Panc1 (cell line): ENCODE measurements around the gene RAP2A.

ENCODE experiments used
- POLR2AphosphoS5 ChIP-seq: IDR thresholded peaks from 2 replicates; pipeline ENCODE4 v1.6.1; 2012; ENCODE audit warnings: mild to moderate bottlenecking, low read depth, low read length, moderate library complexity
- REST ChIP-seq, 2 experiments: IDR thresholded peaks; 2 replicates each; pipeline ENCODE4 v1.6.1; 2011 to 2012; ENCODE audit warnings: low read depth in 2 of 2, control low read depth in 1 of 2, low read length in 1 of 2, mild to moderate bottlenecking in 1 of 2, moderate library complexity in 1 of 2; ENCODE audit not compliant: insufficient read depth in 1 of 2
- SIN3A ChIP-seq: IDR thresholded peaks from 2 replicates; pipeline ENCODE4 v1.6.1; 2012; ENCODE audit warnings: low read depth, mild to moderate bottlenecking, low read length, moderate library complexity, borderline replicate concordance; ENCODE audit not compliant: insufficient read depth
- TF ChIP-seq, protein P1 (sequence below): fragments of 450-650 bp; IDR thresholded peaks from 2 replicates; pipeline ENCODE4 v1.5.1; 2017; ENCODE audit warnings: mild to moderate bottlenecking

- TF ChIP-seq, protein P1, sequence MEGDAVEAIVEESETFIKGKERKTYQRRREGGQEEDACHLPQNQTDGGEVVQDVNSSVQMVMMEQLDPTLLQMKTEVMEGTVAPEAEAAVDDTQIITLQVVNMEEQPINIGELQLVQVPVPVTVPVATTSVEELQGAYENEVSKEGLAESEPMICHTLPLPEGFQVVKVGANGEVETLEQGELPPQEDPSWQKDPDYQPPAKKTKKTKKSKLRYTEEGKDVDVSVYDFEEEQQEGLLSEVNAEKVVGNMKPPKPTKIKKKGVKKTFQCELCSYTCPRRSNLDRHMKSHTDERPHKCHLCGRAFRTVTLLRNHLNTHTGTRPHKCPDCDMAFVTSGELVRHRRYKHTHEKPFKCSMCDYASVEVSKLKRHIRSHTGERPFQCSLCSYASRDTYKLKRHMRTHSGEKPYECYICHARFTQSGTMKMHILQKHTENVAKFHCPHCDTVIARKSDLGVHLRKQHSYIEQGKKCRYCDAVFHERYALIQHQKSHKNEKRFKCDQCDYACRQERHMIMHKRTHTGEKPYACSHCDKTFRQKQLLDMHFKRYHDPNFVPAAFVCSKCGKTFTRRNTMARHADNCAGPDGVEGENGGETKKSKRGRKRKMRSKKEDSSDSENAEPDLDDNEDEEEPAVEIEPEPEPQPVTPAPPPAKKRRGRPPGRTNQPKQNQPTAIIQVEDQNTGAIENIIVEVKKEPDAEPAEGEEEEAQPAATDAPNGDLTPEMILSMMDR: no peak
- TF ChIP-seq POLR2AphosphoS5: no peak
- TF ChIP-seq SIN3A: no peak
- no peak for TF ChIP-seq REST (IDR thresholded peaks at IDR 0.05; ENCODE audit: insufficient read depth in 1 of 2, low read depth in 2 of 2, low read length in 1 of 2)
These were observed 22.1 kb downstream of the RAP2A start for GRCh38 chr13:97456047-97456446.
